ENCODE measurements around the gene SMC1A.

The SMC1A gene

DNA sequence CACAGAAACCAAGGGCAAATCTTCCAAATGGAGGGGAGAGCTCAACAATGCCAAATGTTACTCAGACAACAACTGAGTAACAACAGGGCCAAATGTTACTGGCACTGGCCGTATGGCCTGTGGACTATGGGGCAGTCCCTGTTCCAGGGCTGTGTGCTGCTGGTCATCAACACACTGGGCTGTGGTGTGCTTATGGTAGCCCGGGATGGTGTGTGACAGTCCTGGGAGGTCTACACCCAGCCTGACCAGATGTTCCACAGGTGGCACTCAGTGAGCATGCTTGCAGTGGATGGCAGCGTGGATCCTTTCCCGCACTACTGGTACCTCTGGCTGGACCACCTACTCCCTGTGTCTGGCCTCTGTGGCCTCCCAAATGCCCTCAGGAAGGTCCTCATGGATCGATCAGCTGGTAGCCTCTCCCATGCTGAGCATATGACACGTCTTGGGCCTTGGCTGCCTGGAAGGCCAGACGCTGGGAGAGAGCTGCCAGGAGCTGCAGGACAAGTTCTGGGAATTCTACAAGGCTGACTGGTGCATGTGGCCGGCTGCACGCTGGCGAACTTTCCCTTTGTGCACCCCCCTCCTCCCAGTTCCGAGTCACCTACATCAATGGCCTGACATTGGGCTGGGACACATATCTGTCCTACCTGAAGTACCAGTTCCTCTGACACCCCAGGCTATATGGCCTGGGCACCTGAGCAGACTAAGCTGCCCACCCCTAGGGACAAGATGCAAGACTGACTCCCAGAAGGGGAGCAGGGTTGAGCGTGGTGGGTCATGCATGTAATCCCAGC lies 81.4 kb downstream of the SMC1A start:
- Histone ChIP-seq H3F3A (ENCODE audit: insufficient read depth, low read length) (no peaks in the 10 kb centered on the region), H3K4me2 (ENCODE audit: low read depth, low read length) (no peak overlapping the region), H3K36me3 (replicated peaks; ENCODE audit: insufficient read depth, low read length) (no peaks in the 10 kb centered on the region), H3K4me3 (ENCODE audit: low read length) (no peak overlapping the region), H3K27ac (ENCODE audit: low read length) (no peak overlapping the region), H3K27me3 (replicated peaks; ENCODE audit: insufficient read depth, low read length) (no peaks in the 10 kb centered on the region), H3K79me2 (ENCODE audit: low read length) (no peaks in the 10 kb centered on the region), H3K9ac (ENCODE audit: low read length) (no peak overlapping the region), H4K20me1 (ENCODE audit: insufficient read depth, low read length) (no peaks in the 10 kb centered on the region), H3K9me2 (replicated peaks; ENCODE audit: insufficient read depth, low read length) (no peaks in the 10 kb centered on the region), H3K9me3 (replicated peaks; ENCODE audit: insufficient read depth, low read length) (no peaks in the 10 kb centered on the region), H2AFZ (ENCODE audit: low read length) (no peak overlapping the region), H3K4me1 (ENCODE audit: low read length) (no peaks in the 10 kb centered on the region)
- no peak for TF ChIP-seq EZH2 (optimal IDR thresholded peaks at IDR 0.05; ENCODE audit: low read depth, low read length)
- TF ChIP-seq EZH2phosphoT487 (IDR thresholded peaks at IDR 0.05; ENCODE audit: low read length), result no peak
- TF ChIP-seq, protein P1, sequence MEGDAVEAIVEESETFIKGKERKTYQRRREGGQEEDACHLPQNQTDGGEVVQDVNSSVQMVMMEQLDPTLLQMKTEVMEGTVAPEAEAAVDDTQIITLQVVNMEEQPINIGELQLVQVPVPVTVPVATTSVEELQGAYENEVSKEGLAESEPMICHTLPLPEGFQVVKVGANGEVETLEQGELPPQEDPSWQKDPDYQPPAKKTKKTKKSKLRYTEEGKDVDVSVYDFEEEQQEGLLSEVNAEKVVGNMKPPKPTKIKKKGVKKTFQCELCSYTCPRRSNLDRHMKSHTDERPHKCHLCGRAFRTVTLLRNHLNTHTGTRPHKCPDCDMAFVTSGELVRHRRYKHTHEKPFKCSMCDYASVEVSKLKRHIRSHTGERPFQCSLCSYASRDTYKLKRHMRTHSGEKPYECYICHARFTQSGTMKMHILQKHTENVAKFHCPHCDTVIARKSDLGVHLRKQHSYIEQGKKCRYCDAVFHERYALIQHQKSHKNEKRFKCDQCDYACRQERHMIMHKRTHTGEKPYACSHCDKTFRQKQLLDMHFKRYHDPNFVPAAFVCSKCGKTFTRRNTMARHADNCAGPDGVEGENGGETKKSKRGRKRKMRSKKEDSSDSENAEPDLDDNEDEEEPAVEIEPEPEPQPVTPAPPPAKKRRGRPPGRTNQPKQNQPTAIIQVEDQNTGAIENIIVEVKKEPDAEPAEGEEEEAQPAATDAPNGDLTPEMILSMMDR (IDR thresholded peaks at IDR 0.05; ENCODE audit: low read length), result no peak
- DNase-seq, result no peak

DNA sequence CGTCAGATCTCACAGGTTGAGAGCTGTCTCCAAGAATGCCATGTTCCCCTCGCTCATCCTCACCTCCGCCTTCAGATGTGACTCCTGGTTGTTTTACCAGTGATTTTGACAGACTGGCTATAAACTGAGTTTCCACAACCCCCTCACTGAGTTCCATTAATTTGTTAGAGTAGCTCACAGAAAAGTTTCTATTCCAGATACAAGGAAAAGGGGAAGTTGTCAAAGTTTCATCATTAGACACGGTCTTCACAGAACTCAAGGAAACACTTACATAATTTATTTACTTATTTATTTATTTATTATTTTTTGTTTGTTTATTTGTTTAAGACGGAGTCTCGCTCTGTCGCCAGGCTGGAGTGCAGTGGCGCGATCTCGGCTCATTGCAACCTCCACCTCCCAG lies 85.4 kb downstream of the SMC1A start:
- Histone ChIP-seq H3K27ac (ENCODE audit: low read length) (no peak overlapping the region), H2AFZ (ENCODE audit: low read length) (no peak overlapping the region), H3K4me1 (ENCODE audit: low read length) (no peaks in the 10 kb centered on the region), H3K9me3 (replicated peaks; ENCODE audit: insufficient read depth, low read length) (no peaks in the 10 kb centered on the region), H3K4me2 (ENCODE audit: low read depth, low read length) (no peak overlapping the region), H3K27me3 (replicated peaks; ENCODE audit: insufficient read depth, low read length) (no peaks in the 10 kb centered on the region), H3K9ac (ENCODE audit: low read length) (no peak overlapping the region), H3K36me3 (replicated peaks; ENCODE audit: insufficient read depth, low read length) (no peaks in the 10 kb centered on the region), H3K79me2 (ENCODE audit: low read length) (no peaks in the 10 kb centered on the region), H3K9me2 (replicated peaks; ENCODE audit: insufficient read depth, low read length) (no peaks in the 10 kb centered on the region), H3F3A (ENCODE audit: insufficient read depth, low read length) (no peaks in the 10 kb centered on the region), H3K4me3 (ENCODE audit: low read length) (no peak overlapping the region), H4K20me1 (ENCODE audit: insufficient read depth, low read length) (no peaks in the 10 kb centered on the region)
- TF ChIP-seq, protein P1 (IDR thresholded peaks at IDR 0.05; ENCODE audit: low read length), result no peak
- TF ChIP-seq EZH2 (optimal IDR thresholded peaks at IDR 0.05; ENCODE audit: low read depth, low read length), result no peak
- no peak for TF ChIP-seq EZH2phosphoT487 (IDR thresholded peaks at IDR 0.05; ENCODE audit: low read length)
- no peak for DNase-seq

- Histone ChIP-seq H2AFZ (ENCODE audit: low read length) (no peak overlapping the region), H3K4me1 (ENCODE audit: low read length) (no peaks in the 10 kb centered on the region), H3K9me3 (replicated peaks; ENCODE audit: insufficient read depth, low read length) (no peaks in the 10 kb centered on the region), H3K9me2 (replicated peaks; ENCODE audit: insufficient read depth, low read length) (no peaks in the 10 kb centered on the region), H3K36me3 (replicated peaks; ENCODE audit: insufficient read depth, low read length) (no peaks in the 10 kb centered on the region), H3K9ac (ENCODE audit: low read length) (no peak overlapping the region), H3K27me3 (replicated peaks; ENCODE audit: insufficient read depth, low read length) (no peaks in the 10 kb centered on the region), H3K4me2 (ENCODE audit: low read depth, low read length) (no peak overlapping the region), H3K27ac (ENCODE audit: low read length) (no peak overlapping the region), H3F3A (ENCODE audit: insufficient read depth, low read length) (no peaks in the 10 kb centered on the region), H3K4me3 (ENCODE audit: low read length) (no peak overlapping the region), H3K79me2 (ENCODE audit: low read length) (no peaks in the 10 kb centered on the region), H4K20me1 (ENCODE audit: insufficient read depth, low read length) (no peaks in the 10 kb centered on the region)
- DNase-seq, result no peak
- TF ChIP-seq EZH2 (optimal IDR thresholded peaks at IDR 0.05; ENCODE audit: low read depth, low read length) (no peak), EZH2phosphoT487 (IDR thresholded peaks at IDR 0.05; ENCODE audit: low read length) (no peak)
- TF ChIP-seq, protein P1 (IDR thresholded peaks at IDR 0.05; ENCODE audit: low read length), result no peak
These were observed 88.6 kb downstream of the SMC1A start for GRCh38 chrX:53333853-53334252.

Measured in MM.1S (cell line).